WTC11 (cell line): ENCODE data around the gene SDHB. TPM values are rescaled to one million over a fixed set of nuclear protein-coding genes. Genes with fewer than 3 reads are reported as not detected.

Source experiments
- ATAC-seq: fragments of 200-7000 bp; cut with Tn5 transposase; 2 replicates; pipeline ENCODE4 v1.10.0; 2021; ENCODE audit warnings: mild to moderate bottlenecking, moderate library complexity
- CTCF ChIA-PET: fragments of 300-600 bp; sonication (Branson Sonifier 250); formaldehyde crosslinking; loops from one replicate; lab custom pipeline; 2021; ENCODE audit warnings: antibody characterized with exemption; lab: Charles Lee
- POLR2A ChIA-PET: fragments of 350-600 bp; sonication (Branson Sonifier 250); formaldehyde crosslinking; loops from one replicate; lab custom pipeline; 2021; ENCODE audit warnings: antibody characterized with exemption; lab: Charles Lee
- DNase-seq: peaks from one replicate; pipeline ENCODE4 v3.0.0; 2021; ENCODE audit warnings: low spot score
- H3K27ac Mint-ChIP-seq: 2 replicates; pipeline ENCODE4 v1.8.0; 2021; ENCODE audit warnings: mixed read lengths
- H3K27me3 Mint-ChIP-seq: 2 replicates; pipeline ENCODE4 v1.8.0; 2021; ENCODE audit warnings: low read depth, mild to moderate bottlenecking, moderate library complexity, mixed read lengths
- H3K36me3 Mint-ChIP-seq: 2 replicates; pipeline ENCODE4 v1.8.0; 2021; ENCODE audit warnings: mixed read lengths
- H3K4me1 Mint-ChIP-seq: 2 replicates; pipeline ENCODE4 v1.8.0; 2022; ENCODE audit warnings: mixed read lengths
- H3K4me3 Mint-ChIP-seq: 2 replicates; pipeline ENCODE4 v1.8.0; 2021; ENCODE audit warnings: mild to moderate bottlenecking, moderate library complexity, mixed read lengths
- H3K9me3 Mint-ChIP-seq: 2 replicates; pipeline ENCODE4 v1.8.0; 2021; ENCODE audit warnings: mixed read lengths
- ELF4 ChIP-seq: sonication (generic); formaldehyde crosslinking; IDR thresholded peaks from 2 replicates; pipeline ENCODE4 v1.8.1; 2022; ENCODE audit warnings: low read depth, mild to moderate bottlenecking, moderate library complexity, missing genetic modification reagents
- ETV6 ChIP-seq: sonication (generic); formaldehyde crosslinking; IDR thresholded peaks from 2 replicates; pipeline ENCODE4 v1.8.1; 2022; ENCODE audit warnings: mild to moderate bottlenecking, missing genetic modification reagents
- GTF2I ChIP-seq: fragments of 250-450 bp; sonication (Bioruptor Pico); conservative IDR thresholded peaks from 2 replicates; pipeline ENCODE4 v1.4.0; 2021; ENCODE audit warnings: mild to moderate bottlenecking
- MXD4 ChIP-seq: fragments of 250-450 bp; sonication (Bioruptor Pico); IDR thresholded peaks from 2 replicates; pipeline ENCODE4 v1.8.0; 2021; ENCODE audit warnings: mild to moderate bottlenecking, moderate library complexity, borderline replicate concordance
- NFATC4 ChIP-seq: fragments of 250-450 bp; sonication (Bioruptor Pico); IDR thresholded peaks from 2 replicates; pipeline ENCODE4 v1.9.0; 2021; ENCODE audit warnings: mild to moderate bottlenecking
- TEAD4 ChIP-seq: sonication (generic); formaldehyde crosslinking; IDR thresholded peaks from 2 replicates; pipeline ENCODE4 v1.8.0; 2022; ENCODE audit warnings: mild to moderate bottlenecking, missing genetic modification reagents
- ZNF671 ChIP-seq: fragments of 250-450 bp; sonication (Bioruptor Pico); IDR thresholded peaks from 2 replicates; pipeline ENCODE4 v1.8.0; 2021; ENCODE audit warnings: mild to moderate bottlenecking
- total RNA-seq: library from RNA; stranded (reverse); gene quantifications from 3 replicates; pipeline ENCODE4 v1.2.3, GENCODE V29; 2021
- TF ChIP-seq, protein P1 (sequence below): fragments of 250-450 bp; sonication (Bioruptor Pico); IDR thresholded peaks from 2 replicates; pipeline ENCODE4 v2.1.2; 2022; ENCODE audit warnings: mild to moderate bottlenecking, moderate library complexity
- TF ChIP-seq, protein P2 (sequence below): sonication (generic); formaldehyde crosslinking; IDR thresholded peaks from 2 replicates; pipeline ENCODE4 v1.8.1; 2022; ENCODE audit warnings: missing genetic modification reagents, borderline replicate concordance
- TF ChIP-seq, protein P3 (sequence below): sonication (generic); formaldehyde crosslinking; IDR thresholded peaks from 2 replicates; pipeline ENCODE4 v1.8.0; 2023; ENCODE audit warnings: missing genetic modification reagents, mild to moderate bottlenecking, borderline replicate concordance
- TF ChIP-seq, protein P4 (sequence below): fragments of 250-450 bp; sonication (Bioruptor Pico); IDR thresholded peaks from 2 replicates; pipeline ENCODE4 v1.9.0; 2021; ENCODE audit warnings: mild to moderate bottlenecking

The SDHB gene
- total RNA-seq, 1 experiment from 2014 or later, result 89.5 TPM

DNA sequence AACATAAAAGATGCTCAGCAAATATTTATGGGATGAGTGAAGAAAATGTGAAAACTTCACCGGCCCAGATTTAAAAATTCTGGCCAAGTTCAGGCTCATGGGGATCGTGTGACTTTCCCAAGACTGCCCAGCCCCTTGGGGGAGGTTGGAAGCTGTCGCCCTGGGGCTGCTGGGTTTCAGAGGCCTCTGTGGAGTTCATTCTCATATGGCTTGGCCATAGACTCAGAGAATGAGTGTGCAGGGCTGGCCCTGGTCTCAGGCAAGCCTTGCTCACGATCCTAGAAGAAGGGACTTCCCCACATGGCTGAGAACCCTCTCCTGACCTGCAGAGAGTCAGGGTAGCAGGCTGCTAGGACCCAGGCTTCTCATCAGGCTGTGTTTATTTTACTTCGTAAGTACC, 40.8 kb upstream of the SDHB start:
- no peak overlapping the region for H3K4me3 Mint-ChIP-seq
- ChIA-PET CTCF (no interaction called here), POLR2A (no interaction called here)
- no peaks in the 10 kb centered on the region for H3K9me3 Mint-ChIP-seq
- no peak overlapping the region for H3K27ac Mint-ChIP-seq
- DNase-seq (no peak), ATAC-seq (no peak)
- no peaks in the 10 kb centered on the region for H3K36me3 Mint-ChIP-seq
- no peak for TF ChIP-seq NFATC4
- no peak for TF ChIP-seq GTF2I
- TF ChIP-seq, protein P1, sequence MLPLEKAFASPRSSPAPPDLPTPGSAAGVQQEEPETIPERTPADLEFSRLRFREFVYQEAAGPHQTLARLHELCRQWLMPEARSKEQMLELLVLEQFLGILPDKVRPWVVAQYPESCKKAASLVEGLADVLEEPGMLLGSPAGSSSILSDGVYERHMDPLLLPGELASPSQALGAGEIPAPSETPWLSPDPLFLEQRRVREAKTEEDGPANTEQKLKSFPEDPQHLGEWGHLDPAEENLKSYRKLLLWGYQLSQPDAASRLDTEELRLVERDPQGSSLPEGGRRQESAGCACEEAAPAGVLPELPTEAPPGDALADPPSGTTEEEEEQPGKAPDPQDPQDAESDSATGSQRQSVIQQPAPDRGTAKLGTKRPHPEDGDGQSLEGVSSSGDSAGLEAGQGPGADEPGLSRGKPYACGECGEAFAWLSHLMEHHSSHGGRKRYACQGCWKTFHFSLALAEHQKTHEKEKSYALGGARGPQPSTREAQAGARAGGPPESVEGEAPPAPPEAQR (CRISPR knock-in tag), result no peak
- no peak for TF ChIP-seq ETV6 (CRISPR knock-in tag)
- TF ChIP-seq, protein P2, sequence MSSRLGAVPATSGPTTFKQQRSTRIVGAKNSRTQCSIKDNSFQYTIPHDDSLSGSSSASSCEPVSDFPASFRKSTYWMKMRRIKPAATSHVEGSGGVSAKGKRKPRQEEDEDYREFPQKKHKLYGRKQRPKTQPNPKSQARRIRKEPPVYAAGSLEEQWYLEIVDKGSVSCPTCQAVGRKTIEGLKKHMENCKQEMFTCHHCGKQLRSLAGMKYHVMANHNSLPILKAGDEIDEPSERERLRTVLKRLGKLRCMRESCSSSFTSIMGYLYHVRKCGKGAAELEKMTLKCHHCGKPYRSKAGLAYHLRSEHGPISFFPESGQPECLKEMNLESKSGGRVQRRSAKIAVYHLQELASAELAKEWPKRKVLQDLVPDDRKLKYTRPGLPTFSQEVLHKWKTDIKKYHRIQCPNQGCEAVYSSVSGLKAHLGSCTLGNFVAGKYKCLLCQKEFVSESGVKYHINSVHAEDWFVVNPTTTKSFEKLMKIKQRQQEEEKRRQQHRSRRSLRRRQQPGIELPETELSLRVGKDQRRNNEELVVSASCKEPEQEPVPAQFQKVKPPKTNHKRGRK (CRISPR knock-in tag), result no peak
- TF ChIP-seq TEAD4 (CRISPR knock-in tag), result no peak
- no peak for TF ChIP-seq ZNF671 (CRISPR knock-in tag)
- TF ChIP-seq, protein P3, sequence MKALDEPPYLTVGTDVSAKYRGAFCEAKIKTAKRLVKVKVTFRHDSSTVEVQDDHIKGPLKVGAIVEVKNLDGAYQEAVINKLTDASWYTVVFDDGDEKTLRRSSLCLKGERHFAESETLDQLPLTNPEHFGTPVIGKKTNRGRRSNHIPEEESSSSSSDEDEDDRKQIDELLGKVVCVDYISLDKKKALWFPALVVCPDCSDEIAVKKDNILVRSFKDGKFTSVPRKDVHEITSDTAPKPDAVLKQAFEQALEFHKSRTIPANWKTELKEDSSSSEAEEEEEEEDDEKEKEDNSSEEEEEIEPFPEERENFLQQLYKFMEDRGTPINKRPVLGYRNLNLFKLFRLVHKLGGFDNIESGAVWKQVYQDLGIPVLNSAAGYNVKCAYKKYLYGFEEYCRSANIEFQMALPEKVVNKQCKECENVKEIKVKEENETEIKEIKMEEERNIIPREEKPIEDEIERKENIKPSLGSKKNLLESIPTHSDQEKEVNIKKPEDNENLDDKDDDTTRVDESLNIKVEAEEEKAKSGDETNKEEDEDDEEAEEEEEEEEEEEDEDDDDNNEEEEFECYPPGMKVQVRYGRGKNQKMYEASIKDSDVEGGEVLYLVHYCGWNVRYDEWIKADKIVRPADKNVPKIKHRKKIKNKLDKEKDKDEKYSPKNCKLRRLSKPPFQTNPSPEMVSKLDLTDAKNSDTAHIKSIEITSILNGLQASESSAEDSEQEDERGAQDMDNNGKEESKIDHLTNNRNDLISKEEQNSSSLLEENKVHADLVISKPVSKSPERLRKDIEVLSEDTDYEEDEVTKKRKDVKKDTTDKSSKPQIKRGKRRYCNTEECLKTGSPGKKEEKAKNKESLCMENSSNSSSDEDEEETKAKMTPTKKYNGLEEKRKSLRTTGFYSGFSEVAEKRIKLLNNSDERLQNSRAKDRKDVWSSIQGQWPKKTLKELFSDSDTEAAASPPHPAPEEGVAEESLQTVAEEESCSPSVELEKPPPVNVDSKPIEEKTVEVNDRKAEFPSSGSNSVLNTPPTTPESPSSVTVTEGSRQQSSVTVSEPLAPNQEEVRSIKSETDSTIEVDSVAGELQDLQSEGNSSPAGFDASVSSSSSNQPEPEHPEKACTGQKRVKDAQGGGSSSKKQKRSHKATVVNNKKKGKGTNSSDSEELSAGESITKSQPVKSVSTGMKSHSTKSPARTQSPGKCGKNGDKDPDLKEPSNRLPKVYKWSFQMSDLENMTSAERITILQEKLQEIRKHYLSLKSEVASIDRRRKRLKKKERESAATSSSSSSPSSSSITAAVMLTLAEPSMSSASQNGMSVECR (CRISPR knock-in tag), result no peak
- peaks cover 21% of the 10 kb centered on the region for H3K4me1 Mint-ChIP-seq
- no peaks in the 10 kb centered on the region; the same call in 1 of the 2 replicates for H3K27me3 Mint-ChIP-seq

DNA sequence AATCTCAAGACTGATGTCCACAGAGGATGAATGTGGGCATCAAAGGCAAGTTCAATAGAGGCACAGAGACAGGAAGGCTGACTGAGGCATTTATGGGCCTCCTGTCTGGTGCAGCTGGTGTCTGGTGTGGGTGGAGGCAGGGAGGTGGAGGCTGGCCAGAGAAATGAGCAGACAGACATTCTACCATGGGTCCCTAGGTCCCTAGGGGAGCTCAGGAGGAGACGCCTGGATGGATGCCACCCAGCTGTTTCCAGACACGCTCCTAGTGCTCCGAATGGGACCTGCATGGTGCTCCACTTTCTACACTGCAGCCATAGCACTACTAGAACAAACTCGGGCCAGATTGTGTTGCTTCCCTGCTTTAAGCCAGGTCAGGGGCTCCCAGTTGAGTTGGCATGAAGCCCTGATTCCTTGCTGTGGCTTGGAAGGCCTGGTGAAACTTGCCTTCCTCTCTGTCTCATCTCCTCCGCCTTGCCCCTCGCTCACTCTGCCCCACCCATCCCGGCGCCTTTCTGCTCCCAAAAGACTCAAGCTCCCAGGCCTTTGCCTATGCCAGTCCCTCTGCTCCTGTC, 40.1 kb upstream of the SDHB start:
- Mint-ChIP-seq H3K36me3 (no peaks in the 10 kb centered on the region), H3K27me3 (no peaks in the 10 kb centered on the region; the same call in 1 of the 2 replicates), H3K4me1 (peaks cover 15% of the 10 kb centered on the region), H3K27ac (no peak overlapping the region), H3K9me3 (no peaks in the 10 kb centered on the region), H3K4me3 (no peak overlapping the region)
- ATAC-seq (no peak), DNase-seq (no peak)
- POLR2A ChIA-PET, result no interaction called here
- TF ChIP-seq, protein P4, sequence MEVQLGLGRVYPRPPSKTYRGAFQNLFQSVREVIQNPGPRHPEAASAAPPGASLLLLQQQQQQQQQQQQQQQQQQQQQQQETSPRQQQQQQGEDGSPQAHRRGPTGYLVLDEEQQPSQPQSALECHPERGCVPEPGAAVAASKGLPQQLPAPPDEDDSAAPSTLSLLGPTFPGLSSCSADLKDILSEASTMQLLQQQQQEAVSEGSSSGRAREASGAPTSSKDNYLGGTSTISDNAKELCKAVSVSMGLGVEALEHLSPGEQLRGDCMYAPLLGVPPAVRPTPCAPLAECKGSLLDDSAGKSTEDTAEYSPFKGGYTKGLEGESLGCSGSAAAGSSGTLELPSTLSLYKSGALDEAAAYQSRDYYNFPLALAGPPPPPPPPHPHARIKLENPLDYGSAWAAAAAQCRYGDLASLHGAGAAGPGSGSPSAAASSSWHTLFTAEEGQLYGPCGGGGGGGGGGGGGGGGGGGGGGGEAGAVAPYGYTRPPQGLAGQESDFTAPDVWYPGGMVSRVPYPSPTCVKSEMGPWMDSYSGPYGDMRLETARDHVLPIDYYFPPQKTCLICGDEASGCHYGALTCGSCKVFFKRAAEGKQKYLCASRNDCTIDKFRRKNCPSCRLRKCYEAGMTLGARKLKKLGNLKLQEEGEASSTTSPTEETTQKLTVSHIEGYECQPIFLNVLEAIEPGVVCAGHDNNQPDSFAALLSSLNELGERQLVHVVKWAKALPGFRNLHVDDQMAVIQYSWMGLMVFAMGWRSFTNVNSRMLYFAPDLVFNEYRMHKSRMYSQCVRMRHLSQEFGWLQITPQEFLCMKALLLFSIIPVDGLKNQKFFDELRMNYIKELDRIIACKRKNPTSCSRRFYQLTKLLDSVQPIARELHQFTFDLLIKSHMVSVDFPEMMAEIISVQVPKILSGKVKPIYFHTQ (CRISPR knock-in tag), result no peak
- TF ChIP-seq MXD4 (CRISPR knock-in tag) (no peak), GTF2I (no peak)
- CTCF ChIA-PET, result no interaction called here

DNA sequence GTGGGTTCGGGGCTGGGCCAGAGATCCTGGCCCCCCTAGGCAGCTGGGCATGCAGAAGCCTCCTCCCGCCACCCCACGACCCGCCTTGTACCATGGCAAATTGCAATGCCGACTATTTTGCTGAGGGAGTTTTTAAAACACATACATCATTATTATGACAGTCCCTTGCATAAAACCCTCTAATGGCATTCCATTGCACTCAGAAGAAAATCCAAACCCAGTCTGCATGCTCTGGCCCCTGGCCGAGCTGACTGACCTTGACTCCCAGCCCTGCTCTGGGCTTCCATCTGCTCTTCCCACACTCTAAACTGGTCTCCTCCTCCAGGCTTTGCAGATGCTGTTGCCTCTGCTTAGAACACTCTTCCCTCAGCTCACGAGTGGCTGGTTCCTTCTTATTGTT, 37.4 kb upstream of the SDHB start:
- Mint-ChIP-seq H3K36me3 (no peaks in the 10 kb centered on the region), H3K27me3 (no peaks in the 10 kb centered on the region; the same call in 1 of the 2 replicates), H3K27ac (no peak overlapping the region)
- POLR2A ChIA-PET, result no interaction called here
- ATAC-seq, result no peak
- TF ChIP-seq, protein P1 (CRISPR knock-in tag), result no peak
- no peak for TF ChIP-seq ELF4 (CRISPR knock-in tag)
- TF ChIP-seq, all 79 proteins: peak for 0
- CTCF ChIA-PET, result no interaction called here
- DNase-seq, result no peak
- Mint-ChIP-seq H3K9me3 (no peaks in the 10 kb centered on the region), H3K4me1 (no peaks in the 10 kb centered on the region), H3K4me3 (no peak overlapping the region)
